ENCODE data around the gene C2CD4B.

C2CD4B gene

DNA sequence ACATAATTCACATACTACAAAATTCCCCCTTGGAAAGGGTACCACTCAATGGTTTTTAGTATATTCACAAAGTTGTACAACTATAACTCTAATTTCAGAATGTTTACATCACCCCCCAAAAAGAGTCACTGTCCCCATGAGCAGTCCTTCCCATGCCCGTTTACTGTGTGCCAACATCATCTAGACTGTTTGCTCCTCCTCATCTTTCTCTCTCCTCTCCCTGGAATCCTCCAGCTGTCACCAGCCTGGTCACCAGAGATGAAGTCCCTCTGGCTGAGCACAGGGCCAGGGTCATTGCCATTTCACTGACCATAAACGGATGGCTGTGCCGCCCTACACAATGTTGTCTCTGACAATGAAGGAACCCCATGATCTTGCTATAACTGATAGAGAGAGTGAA is 45.2 kb downstream of the C2CD4B start:
- peaks cover 9% of the 10 kb centered on the region for H3K4me1 ChIP-seq
- no peak for DNase-seq
- no peak overlapping the region for H3K4me3 ChIP-seq (ENCODE audit: low read depth, low read length)
- no peaks in the 10 kb centered on the region for H3K36me3 ChIP-seq
- H3K27me3 ChIP-seq: no peaks in the 10 kb centered on the region
- TF ChIP-seq, protein P1, sequence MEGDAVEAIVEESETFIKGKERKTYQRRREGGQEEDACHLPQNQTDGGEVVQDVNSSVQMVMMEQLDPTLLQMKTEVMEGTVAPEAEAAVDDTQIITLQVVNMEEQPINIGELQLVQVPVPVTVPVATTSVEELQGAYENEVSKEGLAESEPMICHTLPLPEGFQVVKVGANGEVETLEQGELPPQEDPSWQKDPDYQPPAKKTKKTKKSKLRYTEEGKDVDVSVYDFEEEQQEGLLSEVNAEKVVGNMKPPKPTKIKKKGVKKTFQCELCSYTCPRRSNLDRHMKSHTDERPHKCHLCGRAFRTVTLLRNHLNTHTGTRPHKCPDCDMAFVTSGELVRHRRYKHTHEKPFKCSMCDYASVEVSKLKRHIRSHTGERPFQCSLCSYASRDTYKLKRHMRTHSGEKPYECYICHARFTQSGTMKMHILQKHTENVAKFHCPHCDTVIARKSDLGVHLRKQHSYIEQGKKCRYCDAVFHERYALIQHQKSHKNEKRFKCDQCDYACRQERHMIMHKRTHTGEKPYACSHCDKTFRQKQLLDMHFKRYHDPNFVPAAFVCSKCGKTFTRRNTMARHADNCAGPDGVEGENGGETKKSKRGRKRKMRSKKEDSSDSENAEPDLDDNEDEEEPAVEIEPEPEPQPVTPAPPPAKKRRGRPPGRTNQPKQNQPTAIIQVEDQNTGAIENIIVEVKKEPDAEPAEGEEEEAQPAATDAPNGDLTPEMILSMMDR (IDR thresholded peaks at IDR 0.05; ENCODE audit: low read depth, low read length): no peak
- H3K9me3 ChIP-seq: no peaks in the 10 kb centered on the region

DNA sequence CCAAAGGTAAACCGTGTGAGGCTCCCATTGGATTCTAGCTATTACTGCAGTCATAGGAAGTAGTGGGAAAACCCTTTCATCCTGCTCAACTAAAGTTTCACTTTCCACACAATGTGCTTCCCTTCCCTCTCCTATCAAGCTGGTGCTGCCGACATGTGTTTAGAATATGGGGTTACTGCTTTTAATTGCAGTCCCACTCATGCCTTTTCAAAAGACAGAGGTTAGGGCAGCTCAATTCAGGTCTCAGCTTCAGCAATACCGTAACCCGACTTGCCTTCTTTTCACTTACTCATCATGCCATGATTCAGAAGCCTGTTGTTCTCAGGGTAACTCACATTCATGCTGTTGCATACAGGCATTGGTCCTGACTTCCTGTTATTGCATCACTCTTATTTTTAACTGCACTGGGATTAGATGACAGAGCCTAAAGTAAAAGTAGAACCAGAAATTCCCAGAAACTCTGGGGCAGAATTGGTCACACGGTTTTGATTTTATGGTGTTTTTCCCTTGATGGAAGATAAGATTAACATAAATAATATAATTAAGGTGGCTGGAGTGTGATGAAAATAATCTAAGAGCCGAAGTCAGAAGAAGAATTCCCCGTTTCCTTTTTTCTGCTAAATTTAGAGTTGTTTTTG is 45.7 kb downstream of the C2CD4B start:
- H3K4me3 ChIP-seq (ENCODE audit: low read depth, low read length): no peak overlapping the region

DNA sequence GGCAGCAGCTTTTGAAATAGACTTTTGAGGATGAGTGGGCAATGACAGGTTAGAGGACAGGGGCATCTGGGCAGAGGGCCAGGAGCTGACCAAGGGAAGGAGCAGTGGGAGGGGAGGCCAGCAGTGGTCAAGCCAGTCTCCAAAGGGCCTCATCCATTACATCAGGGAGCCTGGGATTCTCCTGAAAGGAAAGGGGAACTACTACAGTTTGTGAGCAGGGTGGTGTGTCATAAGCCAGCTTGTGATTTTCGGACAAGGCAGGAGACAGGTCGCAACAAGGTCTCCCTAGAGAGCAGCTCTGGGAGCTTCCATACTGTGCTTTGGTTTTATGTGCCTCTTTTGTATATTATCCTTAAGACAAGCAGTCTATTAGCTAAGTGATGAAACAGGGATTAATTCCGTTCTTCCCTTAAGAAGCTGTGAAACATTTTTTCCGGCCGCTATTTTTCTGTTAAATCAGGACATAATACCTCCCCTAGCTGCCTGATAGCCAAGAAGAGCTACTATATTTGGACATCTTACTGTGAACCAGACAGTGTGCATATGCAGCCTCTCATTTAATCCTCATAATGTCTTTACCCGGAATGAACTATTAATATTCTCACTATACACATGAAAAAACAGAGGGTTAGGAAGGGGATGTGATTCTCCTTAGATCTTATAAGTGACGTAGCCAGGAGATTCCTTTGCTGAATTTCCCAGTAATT is 46.4 kb downstream of the C2CD4B start:
- Histone ChIP-seq H3K4me3 (ENCODE audit: low read depth, low read length) (no peak overlapping the region), H3K4me1 (peaks cover 6% of the 10 kb centered on the region)

More for the DNA sequence above, 45.7 kb downstream of the C2CD4B start:
- H3K9me3 ChIP-seq: no peaks in the 10 kb centered on the region
- peaks cover 6% of the 10 kb centered on the region for H3K4me1 ChIP-seq
- DNase-seq: no peak
- H3K27me3 ChIP-seq: no peaks in the 10 kb centered on the region
- no peaks in the 10 kb centered on the region for H3K36me3 ChIP-seq
- TF ChIP-seq, protein P1 (IDR thresholded peaks at IDR 0.05; ENCODE audit: low read depth, low read length): no peak

DNA sequence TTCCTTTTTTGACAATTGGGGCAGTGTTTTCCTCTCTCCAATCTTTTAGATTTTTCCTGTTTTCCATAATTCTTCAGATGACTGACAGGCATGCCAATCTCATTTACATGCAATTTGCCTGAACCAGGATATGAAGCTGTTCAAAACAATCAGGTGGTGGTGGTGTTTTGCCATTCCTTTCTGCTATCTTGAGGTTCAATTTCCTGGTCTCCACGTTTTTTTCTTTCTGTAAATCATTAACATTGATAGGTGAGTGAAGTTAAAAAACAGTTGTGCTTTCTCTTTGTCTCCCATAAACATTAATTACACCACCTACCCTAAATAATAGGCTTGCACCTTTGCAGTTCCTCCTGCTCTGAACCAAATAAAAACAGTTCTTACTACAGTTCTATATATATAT is 49.2 kb downstream of the C2CD4B start:
- peaks cover 19% of the 10 kb centered on the region for H3K4me1 ChIP-seq
- TF ChIP-seq, protein P1 (IDR thresholded peaks at IDR 0.05; ENCODE audit: low read depth, low read length): no peak
- DNase-seq: no peak
- H3K27me3 ChIP-seq: no peaks in the 10 kb centered on the region
- H3K4me3 ChIP-seq (ENCODE audit: low read depth, low read length): no peak overlapping the region
- H3K36me3 ChIP-seq: no peaks in the 10 kb centered on the region
- no peaks in the 10 kb centered on the region for H3K9me3 ChIP-seq

More for the DNA sequence above, 46.4 kb downstream of the C2CD4B start:
- no peaks in the 10 kb centered on the region for H3K27me3 ChIP-seq
- DNase-seq: no peak
- H3K36me3 ChIP-seq: no peaks in the 10 kb centered on the region
- no peaks in the 10 kb centered on the region for H3K9me3 ChIP-seq
- TF ChIP-seq, protein P1 (IDR thresholded peaks at IDR 0.05; ENCODE audit: low read depth, low read length): no peak

Data from BE2C (cell line).